BE2C (cell line): Measurements from ENCODE around the gene KCTD15.

ENCODE experiments used
- DNase-seq: peaks from one replicate; pipeline ENCODE4 v3.0.0-alpha.2; 2020
- H3K27me3 ChIP-seq: fragments of 250-450 bp; sonication (Bioruptor Pico); 2 replicates; pipeline ENCODE4 v1.5.1; 2020; ENCODE audit warnings: mild to moderate bottlenecking
- H3K36me3 ChIP-seq: fragments of 250-450 bp; sonication (Bioruptor Pico); 2 replicates; pipeline ENCODE4 v1.5.1; 2020; ENCODE audit warnings: mild to moderate bottlenecking
- H3K4me1 ChIP-seq: fragments of 250-450 bp; sonication (Bioruptor Pico); 2 replicates; pipeline ENCODE4 v1.5.1; 2020
- H3K4me3 ChIP-seq: 2 replicates; pipeline ENCODE4 v1.5.1; 2011; ENCODE audit warnings: low read depth, low read length
- H3K9me3 ChIP-seq: fragments of 250-450 bp; sonication (Bioruptor Pico); 2 replicates; pipeline ENCODE4 v1.5.1; 2020
- CTCF ChIP-seq: IDR thresholded peaks from 2 replicates; pipeline ENCODE4 v1.5.1; 2012; ENCODE audit warnings: mild to moderate bottlenecking, low read depth, low read length

The KCTD15 gene

DNA sequence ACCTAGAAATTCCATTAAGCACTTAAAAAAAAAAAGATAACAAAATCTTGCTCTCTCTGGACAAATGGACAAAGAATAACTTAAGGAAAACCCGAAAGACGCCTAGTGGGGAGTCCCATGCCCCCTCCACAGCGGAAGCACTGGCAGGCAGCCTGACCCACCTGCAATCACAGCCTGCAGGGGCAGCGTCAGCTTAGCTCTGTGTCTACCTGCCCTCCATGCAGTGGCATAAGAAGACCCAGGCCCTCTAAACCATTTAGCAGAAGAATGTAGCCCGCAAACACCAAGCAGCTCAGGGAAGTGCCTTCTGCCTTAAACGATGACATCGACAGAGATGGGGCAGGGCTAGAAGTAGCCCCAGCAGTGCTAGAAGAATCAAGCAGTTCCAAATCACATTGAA, 36.0 kb downstream of the KCTD15 start:
- Histone ChIP-seq H3K9me3 (no peaks in the 10 kb centered on the region; the same call in 1 of the 2 replicates), H3K4me1 (no peaks in the 10 kb centered on the region), H3K36me3 (no peaks in the 10 kb centered on the region), H3K4me3 (no peak overlapping the region), H3K27me3 (0 out of 2 replicates have a peak, but pooled peaks cover 10% of the 10 kb centered on the region)
- DNase-seq = no peak
- no peak for TF ChIP-seq CTCF

DNA sequence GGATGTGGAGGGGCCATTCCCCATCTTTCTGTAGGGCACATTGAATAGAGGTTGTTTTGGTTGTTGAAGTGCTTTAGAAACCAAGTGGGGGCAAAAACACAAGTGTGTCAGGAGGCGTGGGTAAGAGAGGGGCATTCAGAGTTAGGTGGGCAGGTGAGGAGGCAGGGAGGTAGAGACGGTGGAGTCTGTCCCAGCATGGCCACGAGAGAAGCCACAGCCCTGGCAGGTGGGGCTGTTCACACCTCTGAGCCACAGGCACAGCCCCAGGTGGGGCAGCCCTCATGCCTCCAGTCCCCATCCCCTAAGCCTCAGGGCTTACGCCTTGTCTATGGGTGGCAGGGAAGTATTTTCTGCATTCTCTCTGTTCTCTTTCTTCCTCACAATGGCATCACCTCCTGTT, 43.7 kb downstream of the KCTD15 start:
- Histone ChIP-seq H3K4me1 (no peaks in the 10 kb centered on the region), H3K4me3 (no peak overlapping the region), H3K9me3 (no peaks in the 10 kb centered on the region), H3K27me3 (peaks cover 11% of the 10 kb centered on the region; the same call in 1 of the 2 replicates), H3K36me3 (no peaks in the 10 kb centered on the region)
- no peak for DNase-seq
- no peak for TF ChIP-seq CTCF

DNA sequence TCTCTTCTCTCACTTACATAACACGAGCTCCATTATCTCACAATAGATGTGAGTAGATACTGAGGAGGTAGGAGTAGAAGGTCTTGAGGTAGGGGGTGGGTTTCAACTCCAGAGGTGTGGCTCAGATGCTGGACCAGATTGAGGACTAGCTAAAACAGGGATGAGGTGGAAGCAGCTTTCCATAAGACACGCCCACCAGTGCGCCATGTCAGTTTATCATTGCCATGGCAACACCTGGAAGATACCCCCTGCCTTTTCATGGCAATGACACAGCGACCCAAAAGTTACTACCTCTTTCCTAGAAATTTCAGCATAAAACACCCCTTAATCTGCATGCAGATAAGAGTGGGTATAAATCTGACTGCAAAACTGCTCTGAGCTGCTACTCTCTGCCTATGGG, 44.1 kb downstream of the KCTD15 start:
- no peaks in the 10 kb centered on the region for H3K9me3 ChIP-seq
- H3K4me1 ChIP-seq = no peaks in the 10 kb centered on the region
- H3K4me3 ChIP-seq = no peak overlapping the region
- peaks cover 9% of the 10 kb centered on the region; the same call in 1 of the 2 replicates for H3K27me3 ChIP-seq
- no peak for DNase-seq
- no peak for TF ChIP-seq CTCF
- H3K36me3 ChIP-seq = no peaks in the 10 kb centered on the region

DNA sequence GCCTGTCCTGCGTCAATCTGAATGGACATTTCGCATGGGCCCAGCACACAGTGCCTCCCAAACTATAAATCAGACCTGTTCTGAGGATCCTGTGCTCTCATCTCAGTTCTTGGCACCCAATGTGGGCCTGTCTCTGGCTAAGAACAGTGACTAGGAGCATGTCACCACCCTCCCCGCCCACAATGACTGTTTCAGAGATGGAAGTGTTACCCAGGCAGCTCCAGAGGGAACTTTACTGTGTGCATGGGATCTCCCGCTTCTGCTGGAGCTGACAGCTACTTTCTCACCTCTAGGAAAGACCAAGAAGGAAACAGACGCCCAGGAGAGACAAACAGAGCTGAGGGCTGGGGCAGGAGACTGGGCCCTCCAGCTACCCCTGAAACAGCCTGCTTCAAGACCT, 45.0 kb downstream of the KCTD15 start:
- Histone ChIP-seq H3K9me3 (no peaks in the 10 kb centered on the region), H3K4me1 (no peaks in the 10 kb centered on the region), H3K27me3 (peaks cover 3% of the 10 kb centered on the region; the same call in 1 of the 2 replicates), H3K36me3 (no peaks in the 10 kb centered on the region), H3K4me3 (no peak overlapping the region)
- no peak for DNase-seq
- TF ChIP-seq CTCF = no peak

GRCh38 chr19:33844478-33844877, 47.8 kb downstream of the KCTD15 start:
- H3K4me1 ChIP-seq = no peaks in the 10 kb centered on the region
- no peak overlapping the region for H3K4me3 ChIP-seq
- DNase-seq = no peak
- TF ChIP-seq CTCF = no peak
- peaks cover 3% of the 10 kb centered on the region; the same call in 1 of the 2 replicates for H3K27me3 ChIP-seq
- no peaks in the 10 kb centered on the region for H3K36me3 ChIP-seq
- H3K9me3 ChIP-seq = no peaks in the 10 kb centered on the region

- Histone ChIP-seq H3K27me3 (peaks cover 3% of the 10 kb centered on the region; the same call in 1 of the 2 replicates), H3K36me3 (no peaks in the 10 kb centered on the region), H3K4me1 (no peaks in the 10 kb centered on the region), H3K9me3 (no peaks in the 10 kb centered on the region), H3K4me3 (no peak overlapping the region)
- TF ChIP-seq CTCF = no peak
- DNase-seq = no peak
Observed at GRCh38 chr19:33845498-33845897, 48.8 kb downstream of the KCTD15 start.
